ENCODE data around the gene AMER3.

- TF ChIP-seq EZH2phosphoT487 (IDR thresholded peaks at IDR 0.05; ENCODE audit: unreplicated experiment) (no peak), CTCF (conservative IDR thresholded peaks at IDR 0.05; ENCODE audit: low read depth in 2 of 2) (no peak), REST (IDR thresholded peaks at IDR 0.05; ENCODE audit: unreplicated experiment) (no peak), CREB1 (CRISPR knock-in tag; IDR thresholded peaks at IDR 0.05; ENCODE audit: low read depth) (no peak), EZH2 (IDR thresholded peaks at IDR 0.05; ENCODE audit: low read depth, unreplicated experiment) (peak; percentile 15)
These were observed 43.3 kb downstream of the AMER3 start for GRCh38 chr2:130798472-130799218.
